Activated CD8-positive, alpha-beta memory T cell treated with anti-CD3 and anti-CD28 coated beads for 36 hours (primary cell): Measurements from ENCODE around the gene KBTBD13. TPM values are rescaled to one million over a fixed set of nuclear protein-coding genes. Genes with fewer than 3 reads are reported as not detected.

ENCODE experiments used
- CTCF ChIA-PET: fragments of 350-600 bp; sonication (Branson Sonifier 250); formaldehyde crosslinking; loops from one replicate; lab custom pipeline; 2021; ENCODE audit warnings: antibody characterized with exemption; lab: Charles Lee
- POLR2A ChIA-PET: fragments of 350-600 bp; sonication (Branson Sonifier 250); formaldehyde crosslinking; loops from one replicate; lab custom pipeline; 2021; ENCODE audit warnings: antibody characterized with exemption; lab: Charles Lee
- total RNA-seq, 2 experiments: library from RNA; stranded (reverse); gene quantifications; one replicate each; pipeline ENCODE4 v1.2.3, GENCODE V29; 2021

KBTBD13 gene
- total RNA-seq, 2 experiments from 2014 or later = not detected

- CTCF ChIA-PET = interaction anchor here (0.6 to 0.7 kb wide), 3 partner anchors 20 to 221 kb away, joined by 3 read pairs; no protein-coding TSS in a partner anchor
- POLR2A ChIA-PET = interaction anchor here (0.6 kb wide), 1 partner anchor 93 kb away, joined by 3 read pairs; no protein-coding TSS in a partner anchor
These were observed 28.3 kb upstream of the KBTBD13 start for GRCh38 chr15:65048241-65048640.

- POLR2A ChIA-PET = no interaction called here
- CTCF ChIA-PET = interaction anchor here (1.4 kb wide), 1 partner anchor 52 kb away, joined by 4 read pairs; no protein-coding TSS in a partner anchor
These were observed 27.1 kb upstream of the KBTBD13 start for GRCh38 chr15:65049418-65049840.

GRCh38 chr15:65050270-65050669, 26.3 kb upstream of the KBTBD13 start:
- CTCF ChIA-PET = interaction anchor here (0.9 to 1.4 kb wide), 2 partner anchors 51 to 84 kb away, joined by 3 to 4 read pairs; partner anchors contain the start of gene PDCD7
- POLR2A ChIA-PET = no interaction called here

GRCh38 chr15:65051266-65051665, 25.3 kb upstream of the KBTBD13 start:
- CTCF ChIA-PET = interaction anchor here (0.5 to 1.0 kb wide), 2 partner anchors 16 to 56 kb away, joined by 3 read pairs; no protein-coding TSS in a partner anchor
- POLR2A ChIA-PET = no interaction called here

- ChIA-PET POLR2A (no interaction called here), CTCF (interaction anchor here (0.7 to 4.5 kb wide), 7 partner anchors 10 to 1271 kb away, joined by 3 to 15 read pairs (median 4); no protein-coding TSS in a partner anchor)
These were observed 23.6 kb upstream of the KBTBD13 start for GRCh38 chr15:65052956-65053355.

- CTCF ChIA-PET = interaction anchor here (0.5 to 4.5 kb wide), 5 partner anchors 14 to 59 kb away, joined by 3 to 15 read pairs (median 5); partner anchors contain the start of gene RASL12
- POLR2A ChIA-PET = interaction anchor here (0.7 kb wide), 1 partner anchor 246 kb away, joined by 3 read pairs; no protein-coding TSS in a partner anchor
These were observed 22.0 kb upstream of the KBTBD13 start for GRCh38 chr15:65054333-65055200.

- CTCF ChIA-PET = interaction anchor here (0.5 to 4.5 kb wide), 5 partner anchors 13 to 58 kb away, joined by 3 to 15 read pairs (median 5); partner anchors contain the start of gene RASL12
- POLR2A ChIA-PET = interaction anchor here (0.7 kb wide), 1 partner anchor 245 kb away, joined by 3 read pairs; no protein-coding TSS in a partner anchor
These were observed 21.2 kb upstream of the KBTBD13 start for GRCh38 chr15:65055201-65055870.

GRCh38 chr15:65056106-65056505, 20.4 kb upstream of the KBTBD13 start:
- ChIA-PET CTCF (interaction anchor here (2.0 to 4.5 kb wide), 3 partner anchors 12 to 45 kb away, joined by 5 to 15 read pairs (median 10); partner anchors contain the start of gene RASL12), POLR2A (no interaction called here)

GRCh38 chr15:65056868-65057548, 19.5 kb upstream of the KBTBD13 start:
- POLR2A ChIA-PET = no interaction called here
- CTCF ChIA-PET = interaction anchor here (4.5 kb wide), 1 partner anchor 44 kb away, joined by 15 read pairs; no protein-coding TSS in a partner anchor

- ChIA-PET CTCF (no interaction called here), POLR2A (no interaction called here)
These were observed 19.0 kb upstream of the KBTBD13 start for GRCh38 chr15:65057549-65057940.

- POLR2A ChIA-PET = no interaction called here
- CTCF ChIA-PET = no interaction called here
These were observed 17.9 kb upstream of the KBTBD13 start for GRCh38 chr15:65058394-65059368.

- CTCF ChIA-PET = no interaction called here
- POLR2A ChIA-PET = no interaction called here
These were observed 17.2 kb upstream of the KBTBD13 start for GRCh38 chr15:65059369-65059750.

GRCh38 chr15:65059931-65060596, 16.5 kb upstream of the KBTBD13 start:
- ChIA-PET CTCF (no interaction called here), POLR2A (no interaction called here)

- ChIA-PET CTCF (no interaction called here), POLR2A (no interaction called here)
These were observed 15.7 kb upstream of the KBTBD13 start for GRCh38 chr15:65060641-65061397.

GRCh38 chr15:65062061-65062460, 14.5 kb upstream of the KBTBD13 start:
- ChIA-PET CTCF (interaction anchor here (0.5 kb wide), 1 partner anchor 670 kb away, joined by 4 read pairs; no protein-coding TSS in a partner anchor), POLR2A (no interaction called here)

- POLR2A ChIA-PET = no interaction called here
- CTCF ChIA-PET = interaction anchor here (0.5 kb wide), 1 partner anchor 671 kb away, joined by 4 read pairs; no protein-coding TSS in a partner anchor
These were observed 13.8 kb upstream of the KBTBD13 start for GRCh38 chr15:65062726-65063125.
